ENCODE results near the gene ESRRG.

ESRRG gene

GRCh38 chr1:216723274-216723780 is at the start of gene ESRRG:
ESRRG (minus strand) TSS chr1:216723429; CDS start chr1:216723299, 130 bp downstream.
- TF ChIP-seq CTCF (conservative IDR thresholded peaks at IDR 0.05; ENCODE audit: control insufficient read depth, insufficient read depth, low read depth, low read length), result no peak
- H3K4me3 ChIP-seq (ENCODE audit: control insufficient read depth, low read depth, low read length), result no peak within 1 kb of the TSS
- no peak for DNase-seq (ENCODE audit: low read depth)

GRCh38 chr1:216771922-216772321 is 48.7 kb upstream of the ESRRG start:
- no peak for DNase-seq (ENCODE audit: low read depth)
- no peak for TF ChIP-seq CTCF (conservative IDR thresholded peaks at IDR 0.05; ENCODE audit: control insufficient read depth, insufficient read depth, low read depth, low read length)
- H3K4me3 ChIP-seq (ENCODE audit: control insufficient read depth, low read depth, low read length), result no peak overlapping the region

GRCh38 chr1:216766633-216767327 is 43.6 kb upstream of the ESRRG start:
- no peak for DNase-seq (ENCODE audit: low read depth)
- no peak overlapping the region for H3K4me3 ChIP-seq (ENCODE audit: control insufficient read depth, low read depth, low read length)
- no peak for TF ChIP-seq CTCF (conservative IDR thresholded peaks at IDR 0.05; ENCODE audit: control insufficient read depth, insufficient read depth, low read depth, low read length)

GRCh38 chr1:216765346-216766300 is 42.4 kb upstream of the ESRRG start:
- no peak for TF ChIP-seq CTCF (conservative IDR thresholded peaks at IDR 0.05; ENCODE audit: control insufficient read depth, insufficient read depth, low read depth, low read length)
- no peak overlapping the region for H3K4me3 ChIP-seq (ENCODE audit: control insufficient read depth, low read depth, low read length)
- DNase-seq (ENCODE audit: low read depth), result no peak

- no peak for TF ChIP-seq CTCF (conservative IDR thresholded peaks at IDR 0.05; ENCODE audit: control insufficient read depth, insufficient read depth, low read depth, low read length)
- no peak overlapping the region for H3K4me3 ChIP-seq (ENCODE audit: control insufficient read depth, low read depth, low read length)
Observed at GRCh38 chr1:216758161-216758560, 34.9 kb upstream of the ESRRG start.

GRCh38 chr1:216757110-216757509 is 33.9 kb upstream of the ESRRG start:
- TF ChIP-seq CTCF (conservative IDR thresholded peaks at IDR 0.05; ENCODE audit: control insufficient read depth, insufficient read depth, low read depth, low read length), result no peak
- DNase-seq (ENCODE audit: low read depth), result no peak

More at GRCh38 chr1:216758161-216758560, 34.9 kb upstream of the ESRRG start:
- DNase-seq (ENCODE audit: low read depth), result no peak

More at GRCh38 chr1:216757110-216757509, 33.9 kb upstream of the ESRRG start:
- H3K4me3 ChIP-seq (ENCODE audit: control insufficient read depth, low read depth, low read length), result no peak overlapping the region
